GM10266 (cell line): Measurements from ENCODE around the gene NR5A2.

Experiments
- DNase-seq: peaks from one replicate; pipeline ENCODE4 v3.0.0; 2012; ENCODE audit errors: extremely low spot score
- CTCF ChIP-seq: IDR thresholded peaks from 2 replicates; pipeline ENCODE4 v1.5.1; 2012; ENCODE audit warnings: mild to moderate bottlenecking, low read depth; ENCODE audit not compliant: control insufficient read depth, insufficient read depth; ENCODE audit errors: missing control alignments

The NR5A2 gene

GRCh38 chr1:200224315-200224714, 196.8 kb downstream of the NR5A2 start:
- DNase-seq, result no peak

GRCh38 chr1:200226268-200226968, 198.9 kb downstream of the NR5A2 start:
- TF ChIP-seq CTCF, result no peak
- no peak for DNase-seq

More at GRCh38 chr1:200224315-200224714, 196.8 kb downstream of the NR5A2 start:
- no peak for TF ChIP-seq CTCF

GRCh38 chr1:200226969-200227303, 199.4 kb downstream of the NR5A2 start:
- no peak for TF ChIP-seq CTCF
- no peak for DNase-seq
